GM12878 (cell line): ENCODE results near the gene GAS2L2. TPM values are rescaled to one million over a fixed set of nuclear protein-coding genes. Genes with fewer than 3 reads are reported as not detected.

ENCODE experiments used
- ATAC-seq: fragments of 200-7000 bp; cut with Tn5 transposase; 3 replicates; pipeline ENCODE4 v1.9.1; 2020; ENCODE audit warnings: mild to moderate bottlenecking, moderate library complexity
- BruUV-seq: library from RNA; stranded (reverse); fragments of 400-500 nt; replicated peaks from 2 replicates; lab custom pipeline; 2021; lab: Mats Ljungman, UMichigan
- CTCF ChIA-PET: fragments of 300-600 bp; sonication (Branson Sonifier 250); formaldehyde crosslinking; extraction: SDS; loops from one replicate; lab custom pipeline; 2021; ENCODE audit warnings: inconsistent platforms; lab: Yijun Ruan, JAX
- POLR2A ChIA-PET: fragments of 350-600 bp; formaldehyde crosslinking; extraction: SDS; loops from one replicate; lab custom pipeline; 2021; ENCODE audit warnings: inconsistent platforms; lab: Charles Lee
- RAD21 ChIA-PET: fragments of 300-600 bp; sonication (Branson Sonifier 250); formaldehyde crosslinking; loops from one replicate; lab custom pipeline; 2023; ENCODE audit warnings: antibody characterized with exemption; ENCODE audit not compliant: unreplicated experiment; lab: Charles Lee
- SMC1A ChIA-PET: fragments of 300-600 bp; sonication (Branson Sonifier 250); formaldehyde crosslinking; loops from one replicate; lab custom pipeline; 2023; ENCODE audit not compliant: unreplicated experiment, uncharacterized antibody; lab: Charles Lee
- DNase-seq: peaks from one replicate; pipeline ENCODE4 v3.0.0-alpha.2; 2011; ENCODE audit warnings: low read depth, low spot score
- FAIRE-seq: peaks from 3 replicates; lab custom pipeline; 2011; peaks lifted over from hg19 to GRCh38; lab: Jason Lieb, UNC
- H2AFZ ChIP-seq: 2 replicates; pipeline ENCODE4 v1.6.0; 2011; ENCODE audit warnings: low read depth, low read length, control low read depth; ENCODE audit not compliant: control insufficient read depth
- H3K27ac ChIP-seq: 2 replicates; pipeline ENCODE4 v1.5.1; 2011; ENCODE audit warnings: control low read depth; ENCODE audit not compliant: control insufficient read depth, insufficient read depth
- H3K27me3 ChIP-seq, 2 experiments: replicated peaks in 1 of 2; 2 replicates each; pipeline versions ENCODE4 v1.6.0 to v1.6.1; 2011; ENCODE audit warnings: low read length in 1 of 2; ENCODE audit not compliant: control insufficient read depth in 2 of 2, insufficient read depth in 2 of 2
- H3K36me3 ChIP-seq, 2 experiments: 2 replicates each; pipeline ENCODE4 v1.5.1; 2011; ENCODE audit warnings: low read length in 1 of 2; ENCODE audit not compliant: control insufficient read depth in 2 of 2, insufficient read depth in 2 of 2
- H3K4me1 ChIP-seq: 2 replicates; pipeline ENCODE4 v1.6.1; 2011; ENCODE audit warnings: mild to moderate bottlenecking, low read length, moderate library complexity, mixed read lengths; ENCODE audit not compliant: control insufficient read depth, insufficient read depth
- H3K4me2 ChIP-seq: 2 replicates; pipeline ENCODE4 v1.6.0; 2011; ENCODE audit warnings: control low read depth; ENCODE audit not compliant: control insufficient read depth, insufficient read depth
- H3K4me3 ChIP-seq: fragments of 200-600 bp; sonication (generic); 2 replicates; pipeline ENCODE4 v1.5.1; 2016
- H3K79me2 ChIP-seq: 2 replicates; pipeline ENCODE4 v1.6.0; 2011; ENCODE audit warnings: low read length; ENCODE audit not compliant: control insufficient read depth, insufficient read depth
- H3K9ac ChIP-seq: 2 replicates; pipeline ENCODE4 v1.8.0; 2011; ENCODE audit warnings: low read length, control low read depth, mixed read lengths; ENCODE audit not compliant: control insufficient read depth, insufficient read depth
- H3K9me3 ChIP-seq: replicated peaks from 3 replicates; pipeline ENCODE4 v1.5.1; 2011; ENCODE audit warnings: mild to moderate bottlenecking, low read length; ENCODE audit not compliant: control insufficient read depth, insufficient read depth
- H4K20me1 ChIP-seq: 2 replicates; pipeline ENCODE4 v1.6.0; 2011; ENCODE audit not compliant: control insufficient read depth, insufficient read depth
- ASH2L ChIP-seq: fragments of 300-600, 200-600 bp; sonication (generic); IDR thresholded peaks from 2 replicates; pipeline ENCODE4 v1.6.1; 2017; ENCODE audit warnings: low read depth, mild to moderate bottlenecking, borderline replicate concordance
- BACH1 ChIP-seq: fragments of 450-650 bp; IDR thresholded peaks from 2 replicates; pipeline ENCODE4 v1.6.1; 2017; ENCODE audit warnings: mild to moderate bottlenecking, borderline replicate concordance
- CEBPB ChIP-seq, 2 experiments: fragments of 150-350 bp in 1 of 2; IDR thresholded peaks; 2 replicates each; pipeline ENCODE4 v1.6.1; 2012 to 2014; ENCODE audit warnings: low read depth in 2 of 2, low read length in 2 of 2, borderline replicate concordance in 1 of 2, inconsistent platforms in 1 of 2
- CHD2 ChIP-seq: IDR thresholded peaks from 2 replicates; pipeline ENCODE4 v1.6.1; 2011; ENCODE audit warnings: low read depth, low read length, improper control_type of control experiment, borderline replicate concordance
- FOXM1 ChIP-seq: IDR thresholded peaks from 2 replicates; pipeline ENCODE4 v1.6.1; 2012; ENCODE audit warnings: low read depth, mild to moderate bottlenecking, inconsistent platforms, low read length, moderate library complexity
- HDAC6 ChIP-seq: fragments of 200-600 bp; sonication (generic); IDR thresholded peaks from one replicate; pipeline ENCODE4 v1.8.0; 2017; ENCODE audit warnings: antibody characterized with exemption; ENCODE audit not compliant: unreplicated experiment
- IRF4 ChIP-seq: IDR thresholded peaks from 2 replicates; pipeline ENCODE4 v1.6.1; 2011; ENCODE audit warnings: low read depth, low read length
- MTA3 ChIP-seq: IDR thresholded peaks from 2 replicates; pipeline ENCODE4 v1.6.1; 2012; ENCODE audit warnings: low read length, inconsistent platforms, borderline replicate concordance
- TCF7 ChIP-seq: IDR thresholded peaks from 2 replicates; pipeline ENCODE4 v1.6.1; 2014; ENCODE audit warnings: antibody characterized with exemption, borderline replicate concordance
- YBX1 ChIP-seq: fragments of 450-650 bp; IDR thresholded peaks from 2 replicates; pipeline ENCODE4 v1.6.1; 2016; ENCODE audit warnings: antibody characterized with exemption
- ZBED1 ChIP-seq: IDR thresholded peaks from 2 replicates; pipeline ENCODE4 v1.6.1; 2016; ENCODE audit warnings: borderline replicate concordance
- ZSCAN29 ChIP-seq: fragments of 450-650 bp; IDR thresholded peaks from 2 replicates; pipeline ENCODE4 v1.6.1; 2017; ENCODE audit warnings: mild to moderate bottlenecking, moderate library complexity
- ZZZ3 ChIP-seq: IDR thresholded peaks from 2 replicates; pipeline ENCODE4 v1.6.1; 2011; ENCODE audit warnings: low read depth; ENCODE audit not compliant: control insufficient read depth, insufficient read length
- WGBS: methylation state at CpG from one replicate; pipeline ENCODE4 v1.1.6; 2016; ENCODE audit warnings: low lambda C conversion rate; ENCODE audit not compliant: insufficient replicate concordance, insufficient coverage; ENCODE audit errors: missing lambda C conversion rate; 5-methylcytosine and 5-hydroxymethylcytosine counted together
- in situ Hi-C: fragments of 300-500 bp; cut with MboI; formaldehyde crosslinking; loops from 9 replicates; pipeline ENCODE4 v1.14.3; 2018; ENCODE audit warnings: mixed read lengths
- intact Hi-C: fragments of 100-400 bp; cut with micrococcal nuclease; formaldehyde crosslinking; loops from one replicate; pipeline ENCODE4 v1.14.2; 2022; ENCODE audit not compliant: unreplicated experiment
- polyA plus RNA-seq, 11 experiments: library from polyadenylated mRNA; depleted of rRNA in 4 of 11; unstranded in 6 of 11; stranded (reverse) in 5 of 11; fragments of >200 nt; fragmentation: Nextera tagmentation in 4 of 11; fragmentation: Illumina TruSeq in 1 of 11; extraction: Ambion mirVana in 4 of 11; extraction: Trizol in 1 of 11; gene quantifications; 1 replicate in 1 of 11; 2 replicates in 10 of 11; pipeline versions ENCODE4 v1.2.1 to v1.2.3, GENCODE V29; 2011 to 2016; ENCODE audit warnings: inconsistent platforms in 2 of 11, missing spikeins in 2 of 11, low read depth in 1 of 11
- total RNA-seq, 4 experiments: library from RNA; depleted of rRNA in 3 of 4; stranded (reverse); fragments of >200 nt in 3 of 4; fragmentation: Illumina TruSeq in 1 of 4; extraction: Trizol in 1 of 4; gene quantifications; 2 replicates each; pipeline versions ENCODE4 v1.2.1 to v1.2.3, GENCODE V29; 2013 to 2021
- TF ChIP-seq, protein P1 (sequence below): IDR thresholded peaks from 2 replicates; pipeline ENCODE4 v1.6.1; 2012; ENCODE audit warnings: low read depth, low read length, improper control_type of control experiment
- TF ChIP-seq, protein P2 (sequence below): fragments of 450-650 bp; IDR thresholded peaks from 2 replicates; pipeline ENCODE4 v1.6.1; 2017; ENCODE audit warnings: antibody characterized with exemption, mild to moderate bottlenecking, moderate library complexity

Gene GAS2L2
- total and polyA plus RNA-seq, 10 of the 15 experiments (the other 5 are each of a cell fraction or from before 2014, with no cell fraction given), result 0.01 TPM; not detected in 9

DNA sequence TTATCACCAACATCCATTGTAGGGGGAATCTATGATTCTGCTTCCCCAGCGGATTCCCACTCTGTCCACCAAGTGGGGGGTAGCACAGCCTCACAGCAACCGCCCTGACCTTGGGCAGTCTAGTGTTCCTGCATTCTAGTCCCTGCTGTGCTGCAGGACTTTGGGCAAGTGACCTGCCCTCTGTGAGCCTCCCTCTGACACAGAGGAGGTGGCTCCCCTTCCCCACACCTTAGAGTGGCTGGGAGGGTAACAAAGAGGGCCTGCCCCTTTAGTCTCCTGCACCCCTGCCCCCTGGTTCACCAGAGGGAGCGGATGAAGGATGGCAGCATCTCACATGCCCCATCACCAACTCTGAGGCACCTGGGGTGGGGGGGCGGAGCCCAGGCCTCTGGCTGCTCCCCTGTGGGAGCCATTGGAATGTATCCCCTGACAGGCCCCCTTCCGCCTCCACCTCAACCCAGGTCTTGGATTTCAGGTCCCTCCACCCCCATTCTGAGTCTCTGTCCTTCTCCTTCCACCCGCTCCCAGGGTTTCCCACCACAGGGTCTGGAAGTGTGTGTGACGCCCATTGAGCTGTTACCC, 10.1 kb downstream of the GAS2L2 start:
- no peak overlapping the region for H2AFZ ChIP-seq
- no peaks in the 10 kb centered on the region for H3K9me3 ChIP-seq
- H3K79me2 ChIP-seq, result no peaks in the 10 kb centered on the region
- no peaks in the 10 kb centered on the region for H3K36me3 ChIP-seq
- no peaks in the 10 kb centered on the region for H3K4me1 ChIP-seq
- no TSS peak for BruUV-seq
- POLR2A ChIA-PET, result no interaction called here
- DNase-seq, result no peak
- TF ChIP-seq, protein P1, sequence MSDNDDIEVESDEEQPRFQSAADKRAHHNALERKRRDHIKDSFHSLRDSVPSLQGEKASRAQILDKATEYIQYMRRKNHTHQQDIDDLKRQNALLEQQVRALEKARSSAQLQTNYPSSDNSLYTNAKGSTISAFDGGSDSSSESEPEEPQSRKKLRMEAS, result no peak
- TF ChIP-seq YBX1 (no peak), MTA3 (no peak), IRF4 (no peak), ZZZ3 (no peak), ZBED1 (no peak), ZSCAN29 (no peak), HDAC6 (no peak), CHD2 (no peak), BACH1 (no peak), CEBPB (IDR thresholded peaks at IDR 0.05; ENCODE audit: borderline replicate concordance in 1 of 2, low read depth in 2 of 2, low read length in 2 of 2) (no peak), FOXM1 (no peak), TCF7 (no peak), ASH2L (no peak)
- TF ChIP-seq, protein P2, sequence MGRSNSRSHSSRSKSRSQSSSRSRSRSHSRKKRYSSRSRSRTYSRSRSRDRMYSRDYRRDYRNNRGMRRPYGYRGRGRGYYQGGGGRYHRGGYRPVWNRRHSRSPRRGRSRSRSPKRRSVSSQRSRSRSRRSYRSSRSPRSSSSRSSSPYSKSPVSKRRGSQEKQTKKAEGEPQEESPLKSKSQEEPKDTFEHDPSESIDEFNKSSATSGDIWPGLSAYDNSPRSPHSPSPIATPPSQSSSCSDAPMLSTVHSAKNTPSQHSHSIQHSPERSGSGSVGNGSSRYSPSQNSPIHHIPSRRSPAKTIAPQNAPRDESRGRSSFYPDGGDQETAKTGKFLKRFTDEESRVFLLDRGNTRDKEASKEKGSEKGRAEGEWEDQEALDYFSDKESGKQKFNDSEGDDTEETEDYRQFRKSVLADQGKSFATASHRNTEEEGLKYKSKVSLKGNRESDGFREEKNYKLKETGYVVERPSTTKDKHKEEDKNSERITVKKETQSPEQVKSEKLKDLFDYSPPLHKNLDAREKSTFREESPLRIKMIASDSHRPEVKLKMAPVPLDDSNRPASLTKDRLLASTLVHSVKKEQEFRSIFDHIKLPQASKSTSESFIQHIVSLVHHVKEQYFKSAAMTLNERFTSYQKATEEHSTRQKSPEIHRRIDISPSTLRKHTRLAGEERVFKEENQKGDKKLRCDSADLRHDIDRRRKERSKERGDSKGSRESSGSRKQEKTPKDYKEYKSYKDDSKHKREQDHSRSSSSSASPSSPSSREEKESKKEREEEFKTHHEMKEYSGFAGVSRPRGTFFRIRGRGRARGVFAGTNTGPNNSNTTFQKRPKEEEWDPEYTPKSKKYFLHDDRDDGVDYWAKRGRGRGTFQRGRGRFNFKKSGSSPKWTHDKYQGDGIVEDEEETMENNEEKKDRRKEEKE, result no peak
- TF ChIP-seq, all 136 proteins: peak for 0
- ChIA-PET SMC1A (interaction anchor here (0.8 kb wide), 1 partner anchor 130 kb away, joined by 3 read pairs; no protein-coding TSS in a partner anchor), CTCF (interaction anchor here (0.6 to 6.0 kb wide), 2 partner anchors 32 to 130 kb away, joined by 3 to 116 read pairs; no protein-coding TSS in a partner anchor), RAD21 (no interaction called here)
- FAIRE-seq (no peak), ATAC-seq (no peak)
- Histone ChIP-seq H3K27ac (no peak overlapping the region), H3K9ac (no peak overlapping the region), H3K27me3 (peaks cover 2 to 3% of the 10 kb centered on the region in 2 experiments; a peak in 2 of 4 replicates), H4K20me1 (no peaks in the 10 kb centered on the region), H3K4me3 (no peak overlapping the region), H3K4me2 (no peak overlapping the region)
- intact Hi-C loops (loop anchor here (10.0 kb wide), 1 partner anchor 1318 kb away; no protein-coding TSS in a partner anchor), in situ Hi-C loops (loop anchor here (10.0 kb wide), 1 partner anchor 578 kb away; no protein-coding TSS in a partner anchor)
- 34% methylated on average over 6 of the region's 7 CpGs for WGBS
